Liver (tissue), 9 donors: ENCODE results near the gene ERC2. TPM values are rescaled to one million over a fixed set of nuclear protein-coding genes. Genes with fewer than 3 reads are reported as not detected.

Experiments
- DNase-seq: peaks from one replicate; pipeline ENCODE4 v3.0.0-alpha.2; 2017; ENCODE audit warnings: low spot score
- H3K27ac ChIP-seq, 2 donors: one replicate each; pipeline ENCODE4 v1.7.0; 2013; ENCODE audit warnings: inconsistent platforms in 2 of 2, low read length in 2 of 2, control low read depth in 1 of 2, low read depth in 1 of 2, mild to moderate bottlenecking in 1 of 2
- H3K27me3 ChIP-seq, 4 donors: one replicate each; pipeline versions ENCODE4 v1.6.1 to v1.7.0; 2013; ENCODE audit warnings: low read length in 3 of 4, inconsistent platforms in 1 of 4, mild to moderate bottlenecking in 1 of 4, moderate library complexity in 1 of 4; ENCODE audit not compliant: control insufficient read depth in 4 of 4, insufficient read depth in 4 of 4
- H3K36me3 ChIP-seq, 4 donors: one replicate each; pipeline versions ENCODE4 v1.6.1 to v1.7.0; 2013; ENCODE audit warnings: low read length in 3 of 4, mild to moderate bottlenecking in 3 of 4, low read depth in 1 of 4, moderate library complexity in 1 of 4; ENCODE audit not compliant: control insufficient read depth in 4 of 4, insufficient read depth in 3 of 4
- H3K4me1 ChIP-seq, 4 donors: one replicate each; pipeline versions ENCODE4 v1.6.1 to v1.7.0; 2013; ENCODE audit warnings: low read length in 3 of 4, mild to moderate bottlenecking in 3 of 4, moderate library complexity in 1 of 4; ENCODE audit not compliant: control insufficient read depth in 4 of 4, insufficient read depth in 4 of 4
- H3K4me3 ChIP-seq, 3 donors: one replicate each; pipeline versions ENCODE4 v1.6.1 to v1.7.0; 2013; ENCODE audit warnings: low read length in 3 of 3, control low read depth in 1 of 3, low read depth in 1 of 3, mild to moderate bottlenecking in 1 of 3
- H3K9ac ChIP-seq, 2 donors: one replicate each; pipeline ENCODE4 v1.7.0; 2013; ENCODE audit warnings: low read length in 2 of 2, mild to moderate bottlenecking in 2 of 2, moderate library complexity in 2 of 2, control low read depth in 1 of 2, low read depth in 1 of 2
- H3K9me3 ChIP-seq, 4 donors: one replicate each; pipeline versions ENCODE4 v1.6.1 to v1.7.0; 2013; ENCODE audit warnings: low read length in 3 of 4; ENCODE audit not compliant: control insufficient read depth in 4 of 4
- ATF3 ChIP-seq: IDR thresholded peaks from 2 replicates; pipeline ENCODE4 v1.6.1; 2016; ENCODE audit warnings: antibody characterized with exemption
- EGR1 ChIP-seq, 2 donors: IDR thresholded peaks; 2 replicates each; pipeline ENCODE4 v1.6.1; 2016 to 2018; ENCODE audit warnings: antibody characterized with exemption in 2 of 2, low read depth in 2 of 2
- FOXA1 ChIP-seq: IDR thresholded peaks from 2 replicates; pipeline ENCODE4 v1.6.1; 2016; ENCODE audit warnings: antibody characterized with exemption
- FOXA2 ChIP-seq: IDR thresholded peaks from 2 replicates; pipeline ENCODE4 v1.6.1; 2016; ENCODE audit warnings: antibody characterized with exemption
- GABPA ChIP-seq, 2 donors: IDR thresholded peaks in 1 of 2; conservative IDR thresholded peaks in 1 of 2; 2 replicates each; pipeline ENCODE4 v1.6.1; 2016; ENCODE audit warnings: antibody characterized with exemption in 2 of 2, mild to moderate bottlenecking in 1 of 2, moderate library complexity in 1 of 2
- HNF4G ChIP-seq: IDR thresholded peaks from 2 replicates; pipeline ENCODE4 v1.6.1; 2016; ENCODE audit warnings: antibody characterized with exemption
- JUND ChIP-seq, 2 donors: IDR thresholded peaks; 2 replicates each; pipeline ENCODE4 v1.6.1; 2016; ENCODE audit warnings: antibody characterized with exemption in 2 of 2
- MAX ChIP-seq: IDR thresholded peaks from 2 replicates; pipeline ENCODE4 v1.6.1; 2016; ENCODE audit warnings: antibody characterized with exemption
- RAD21 ChIP-seq, 2 donors: IDR thresholded peaks; 2 replicates each; pipeline ENCODE4 v1.6.1; 2016; ENCODE audit warnings: antibody characterized with exemption in 2 of 2, mild to moderate bottlenecking in 2 of 2
- REST ChIP-seq: IDR thresholded peaks from 2 replicates; pipeline ENCODE4 v1.6.1; 2016; ENCODE audit warnings: antibody characterized with exemption, mild to moderate bottlenecking
- RXRA ChIP-seq, 2 donors: IDR thresholded peaks; 2 replicates each; pipeline ENCODE4 v1.6.1; 2017 to 2018; ENCODE audit warnings: antibody characterized with exemption in 2 of 2, mild to moderate bottlenecking in 1 of 2
- SP1 ChIP-seq: IDR thresholded peaks from 2 replicates; pipeline ENCODE4 v1.6.1; 2018; ENCODE audit warnings: antibody characterized with exemption, mild to moderate bottlenecking
- TAF1 ChIP-seq: conservative IDR thresholded peaks from 2 replicates; pipeline ENCODE4 v1.6.1; 2016; ENCODE audit warnings: antibody characterized with exemption, mild to moderate bottlenecking
- YY1 ChIP-seq: IDR thresholded peaks from 2 replicates; pipeline ENCODE4 v1.6.1; 2016; ENCODE audit warnings: antibody characterized with exemption, mild to moderate bottlenecking
- ZBTB33 ChIP-seq: IDR thresholded peaks from 2 replicates; pipeline ENCODE4 v1.6.1; 2016; ENCODE audit warnings: antibody characterized with exemption
- WGBS: extraction: QIAGEN DNeasy Blood & Tissue Kit; methylation state at CpG from one replicate; pipeline ENCODE4 v1.1.7; 2013; 5-methylcytosine and 5-hydroxymethylcytosine counted together
- polyA plus RNA-seq, 2 donors: library from polyadenylated mRNA; stranded (reverse) in 1 of 2; unstranded in 1 of 2; fragments of 200-250 nt in 1 of 2; fragments of >200 nt in 1 of 2; fragmentation: Nextera tagmentation in 1 of 2; extraction: Ambion mirVana in 1 of 2; gene quantifications; one replicate each; pipeline versions ENCODE4 v1.2.1 to v1.2.3, GENCODE V29; 2013 to 2015
- total RNA-seq, 2 donors: library from RNA; depleted of rRNA; stranded (reverse); fragments of >200 nt; gene quantifications; one replicate each; pipeline ENCODE4 v1.2.3, GENCODE V29; 2014
- donor health status: healthy.
- donor health status: healthy.
- donor health status: healthy.
- donor health status: healthy.
- donor health status: healthy.

ERC2 gene
- total and polyA plus RNA-seq, 4 donors, result 0.14 to 0.25 TPM; not detected in 2

- no peak for DNase-seq
- H3K36me3 ChIP-seq, result no peaks in the 10 kb centered on the region
These were observed 789.6 kb downstream of the ERC2 start for GRCh38 chr3:55678546-55679216.

GRCh38 chr3:55676643-55677042 is 791.6 kb downstream of the ERC2 start:
- H3K4me3 ChIP-seq, result no peak overlapping the region
- WGBS, result 65% methylated on average over 3 of the region's 3 CpGs
- H3K9me3 ChIP-seq, result no peaks in the 10 kb centered on the region
- no peaks in the 10 kb centered on the region for H3K36me3 ChIP-seq
- H3K9ac ChIP-seq, result no peak overlapping the region
- no peaks in the 10 kb centered on the region for H3K27me3 ChIP-seq
- H3K27ac ChIP-seq, result no peak overlapping the region
- H3K4me1 ChIP-seq, result peaks cover 0 to 2% (median 0%) of the 10 kb centered on the region in 4 donors
- no peak for DNase-seq
- TF ChIP-seq TAF1 (no peak), FOXA2 (no peak), RAD21 (IDR thresholded peaks at IDR 0.05) (no peak), GABPA (IDR thresholded peaks at IDR 0.05 in 1 of 2, conservative IDR thresholded peaks at IDR 0.05 in 1 of 2) (no peak), EGR1 (IDR thresholded peaks at IDR 0.05; ENCODE audit: low read depth in 2 of 2) (no peak), RXRA (IDR thresholded peaks at IDR 0.05) (no peak), ZBTB33 (no peak), HNF4G (no peak), YY1 (no peak), REST (no peak), FOXA1 (no peak), ATF3 (no peak), JUND (IDR thresholded peaks at IDR 0.05) (no peak)

More at GRCh38 chr3:55678546-55679216, 789.6 kb downstream of the ERC2 start:
- TF ChIP-seq SP1 (no peak), MAX (no peak), RXRA (IDR thresholded peaks at IDR 0.05) (no peak), REST (no peak), GABPA (IDR thresholded peaks at IDR 0.05 in 1 of 2, conservative IDR thresholded peaks at IDR 0.05 in 1 of 2) (no peak), HNF4G (no peak), FOXA1 (no peak)
- WGBS, result 64% methylated on average over 5 of the region's 5 CpGs
- Histone ChIP-seq H3K27ac (no peak overlapping the region), H3K4me3 (no peak overlapping the region), H3K4me1 (peaks cover 0 to 2% (median 0%) of the 10 kb centered on the region in 4 donors), H3K27me3 (no peaks in the 10 kb centered on the region), H3K9ac (no peak overlapping the region), H3K9me3 (no peaks in the 10 kb centered on the region)
